Subcutaneous abdominal adipose tissue (tissue), 5 donors: ENCODE results near the gene MLLT3.

Experiments
- H3K27ac ChIP-seq: one replicate; pipeline ENCODE4 v1.7.0; 2013; ENCODE audit warnings: low read depth, mild to moderate bottlenecking, inconsistent platforms, low read length, moderate library complexity
- H3K27me3 ChIP-seq, 5 donors: one replicate each; pipeline ENCODE4 v1.7.0; 2013; ENCODE audit warnings: low read length in 5 of 5, inconsistent platforms in 1 of 5; ENCODE audit not compliant: control insufficient read depth in 5 of 5, insufficient read depth in 4 of 5
- H3K36me3 ChIP-seq, 5 donors: one replicate each; pipeline ENCODE4 v1.7.0; 2013; ENCODE audit warnings: low read length in 5 of 5; ENCODE audit not compliant: control insufficient read depth in 5 of 5, insufficient read depth in 5 of 5
- H3K4me1 ChIP-seq, 5 donors: one replicate each; pipeline ENCODE4 v1.7.0; 2013; ENCODE audit warnings: low read length in 5 of 5, mild to moderate bottlenecking in 3 of 5, moderate library complexity in 1 of 5; ENCODE audit not compliant: control insufficient read depth in 5 of 5, insufficient read depth in 5 of 5
- H3K4me3 ChIP-seq, 5 donors: one replicate each; pipeline ENCODE4 v1.7.0; 2013; ENCODE audit warnings: low read length in 5 of 5, low read depth in 1 of 5
- H3K9ac ChIP-seq, 5 donors: one replicate each; pipeline ENCODE4 v1.7.0; 2013; ENCODE audit warnings: low read length in 5 of 5, mild to moderate bottlenecking in 4 of 5, moderate library complexity in 3 of 5
- H3K9me3 ChIP-seq, 5 donors: one replicate each; pipeline ENCODE4 v1.7.0; 2013; ENCODE audit warnings: low read length in 5 of 5; ENCODE audit not compliant: control insufficient read depth in 5 of 5
- donor health status: healthy.
- donor health status: healthy.
- donor health status: healthy.
- donor health status: healthy.
- donor health status: healthy.

Gene MLLT3

DNA sequence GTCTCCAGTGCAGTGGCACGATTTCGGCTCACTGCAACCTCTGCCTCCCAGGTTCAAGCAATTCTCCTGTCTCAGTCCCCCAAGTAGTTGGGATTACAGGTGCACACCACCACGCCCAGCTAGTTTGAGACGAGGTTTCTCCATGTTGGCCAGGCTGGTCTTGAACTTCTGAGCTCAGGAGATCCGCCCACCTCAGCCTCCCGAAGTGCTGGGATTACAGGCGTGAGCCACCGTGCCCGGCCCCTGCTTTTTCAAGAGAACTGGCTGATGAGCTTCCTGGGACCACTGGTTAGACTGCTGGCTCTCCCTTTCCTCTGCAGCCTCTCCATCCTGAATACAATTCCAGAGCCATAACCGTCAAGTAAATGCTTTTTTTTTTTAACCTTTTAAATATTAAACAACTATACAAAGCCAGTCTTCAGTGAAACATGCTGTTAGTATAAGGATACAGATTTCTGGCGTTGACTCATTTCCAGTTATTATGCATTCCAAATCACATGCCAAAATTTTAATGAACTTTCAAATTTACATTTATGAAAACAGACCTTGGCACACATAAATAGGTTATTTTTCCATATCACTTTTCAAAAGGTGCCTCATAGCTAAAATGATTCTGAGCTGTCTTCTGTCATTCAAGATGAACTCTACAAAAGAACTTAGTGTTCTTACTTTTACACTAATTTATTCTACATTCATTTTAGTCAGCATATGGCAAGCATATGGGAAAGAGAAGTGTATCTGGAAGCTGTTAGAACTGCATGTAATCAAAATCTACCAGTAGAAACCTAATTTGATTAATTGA, 116.0 kb downstream of the MLLT3 start:
- Histone ChIP-seq H3K9me3 (no peaks in the 10 kb centered on the region), H3K27me3 (no peaks in the 10 kb centered on the region), H3K27ac (no peak overlapping the region), H3K9ac (no peak overlapping the region), H3K4me3 (no peak overlapping the region), H3K4me1 (peaks cover 0 to 8% (median 4%) of the 10 kb centered on the region in 5 donors), H3K36me3 (no peaks in the 10 kb centered on the region)

DNA sequence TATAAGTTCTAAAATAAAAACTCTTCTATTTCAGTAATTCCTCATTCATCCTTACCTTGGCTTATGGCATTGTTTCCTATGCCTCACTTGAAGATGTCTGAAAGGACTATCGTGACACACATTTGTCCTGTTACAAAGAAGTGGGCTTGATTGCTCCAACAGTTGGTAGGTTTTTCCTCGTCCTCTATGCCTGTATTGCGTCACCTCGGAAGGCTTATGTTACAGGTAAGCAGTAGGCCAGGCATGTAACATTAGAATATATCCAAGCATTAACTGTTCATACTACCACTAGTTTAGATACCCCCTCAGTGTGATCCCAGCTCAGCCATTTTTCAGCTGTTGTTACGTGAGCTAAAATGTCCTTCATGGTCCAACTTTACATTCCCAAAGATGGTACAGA, 116.7 kb downstream of the MLLT3 start:
- H3K36me3 ChIP-seq = no peaks in the 10 kb centered on the region
- H3K4me1 ChIP-seq = peaks cover 0 to 8% (median 4%) of the 10 kb centered on the region in 5 donors
- H3K9me3 ChIP-seq = no peaks in the 10 kb centered on the region
- no peak overlapping the region for H3K9ac ChIP-seq
- no peak overlapping the region for H3K27ac ChIP-seq
- H3K4me3 ChIP-seq = no peak overlapping the region
- no peaks in the 10 kb centered on the region for H3K27me3 ChIP-seq

DNA sequence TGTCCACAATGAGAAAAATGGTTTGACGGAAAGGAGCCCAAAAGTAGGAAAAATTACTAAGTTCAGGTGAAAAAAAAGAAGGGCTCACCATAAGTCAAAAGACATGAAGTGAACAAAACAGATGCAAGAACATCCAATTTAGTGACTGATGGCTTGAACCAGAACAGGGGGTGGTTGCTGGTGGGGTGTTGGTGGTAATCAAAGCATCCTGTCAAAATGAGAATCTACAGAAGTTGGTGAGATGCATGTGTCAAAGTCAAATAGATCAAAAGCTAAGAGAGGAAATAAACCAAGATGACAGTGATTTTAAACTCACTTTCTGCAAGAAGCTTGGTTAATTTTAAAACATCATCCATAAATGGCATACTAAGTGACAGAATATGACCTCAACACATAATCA, 117.4 kb downstream of the MLLT3 start:
- no peak overlapping the region for H3K4me3 ChIP-seq
- no peaks in the 10 kb centered on the region for H3K36me3 ChIP-seq
- no peak overlapping the region for H3K9ac ChIP-seq
- H3K27me3 ChIP-seq = no peaks in the 10 kb centered on the region
- no peaks in the 10 kb centered on the region for H3K9me3 ChIP-seq
- H3K4me1 ChIP-seq = peaks cover 0 to 8% (median 4%) of the 10 kb centered on the region in 5 donors
- H3K27ac ChIP-seq = no peak overlapping the region

DNA sequence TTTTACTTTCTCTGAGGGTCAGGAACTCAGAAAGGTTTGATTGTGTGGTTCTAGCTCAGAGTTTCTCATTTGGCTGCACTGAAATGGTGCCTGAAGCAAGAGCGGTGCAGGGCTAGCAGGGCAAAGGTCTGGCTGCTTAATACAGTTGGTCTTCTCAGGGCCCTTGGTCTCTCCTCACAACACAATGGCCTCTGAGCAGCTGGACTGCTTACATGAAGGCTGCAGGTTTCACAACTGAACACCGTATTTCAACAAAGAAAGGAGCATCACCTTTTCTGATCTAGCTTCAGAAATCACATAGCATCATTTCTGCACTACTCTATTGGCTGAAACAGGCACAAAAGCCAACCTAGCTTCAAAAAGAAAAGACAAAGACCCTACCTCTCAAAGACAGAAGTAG, 122.2 kb downstream of the MLLT3 start:
- Histone ChIP-seq H3K9ac (no peak overlapping the region), H3K4me1 (peaks cover 0 to 3% (median 0%) of the 10 kb centered on the region in 5 donors), H3K27me3 (no peaks in the 10 kb centered on the region), H3K4me3 (no peak overlapping the region), H3K36me3 (no peaks in the 10 kb centered on the region), H3K27ac (no peak overlapping the region), H3K9me3 (no peaks in the 10 kb centered on the region)

DNA sequence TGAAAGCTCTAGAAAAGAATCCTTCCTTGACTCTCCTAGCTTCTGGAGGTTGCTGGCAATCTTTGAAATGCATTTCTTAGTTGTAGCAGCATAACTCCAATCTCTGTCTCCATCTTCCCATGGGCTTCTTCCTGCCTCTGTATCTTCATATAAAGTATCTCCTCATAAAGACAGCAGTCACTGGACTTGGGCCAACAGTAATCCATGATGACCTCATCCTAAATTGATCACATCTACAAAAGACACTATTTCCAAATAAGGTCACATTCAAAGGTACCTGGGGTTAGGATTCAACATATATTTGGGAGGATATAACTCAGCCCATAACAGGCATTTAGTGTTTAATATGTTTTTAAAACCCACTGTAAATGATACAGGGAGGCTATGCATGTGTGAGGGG, 123.3 kb downstream of the MLLT3 start:
- no peak overlapping the region for H3K9ac ChIP-seq
- peaks cover 0 to 3% (median 0%) of the 10 kb centered on the region in 5 donors for H3K4me1 ChIP-seq
- H3K27ac ChIP-seq = no peak overlapping the region
- H3K36me3 ChIP-seq = no peaks in the 10 kb centered on the region
- no peaks in the 10 kb centered on the region for H3K27me3 ChIP-seq
- H3K9me3 ChIP-seq = no peaks in the 10 kb centered on the region
- H3K4me3 ChIP-seq = no peak overlapping the region

DNA sequence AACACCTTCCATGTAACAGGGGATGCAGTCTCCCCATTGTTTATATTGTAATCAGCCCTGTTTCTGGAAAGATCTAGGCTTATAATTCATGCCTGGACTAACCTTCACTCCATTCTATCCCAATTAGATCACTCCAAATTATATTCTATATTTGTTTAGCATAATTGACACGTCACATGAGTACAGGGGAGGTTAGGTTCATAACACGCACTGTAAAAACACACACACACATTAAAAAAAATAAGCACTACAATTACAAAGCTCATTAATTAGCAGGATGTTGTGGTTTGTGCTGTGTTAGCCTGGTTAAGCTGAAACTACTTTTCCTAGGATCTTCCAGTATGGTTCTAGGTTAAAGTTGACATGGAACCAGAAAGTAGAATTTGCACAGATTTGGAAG, 126.0 kb downstream of the MLLT3 start:
- H3K4me3 ChIP-seq = no peak overlapping the region
- no peaks in the 10 kb centered on the region for H3K36me3 ChIP-seq
- H3K9ac ChIP-seq = no peak overlapping the region
- peaks cover 0 to 3% (median 0%) of the 10 kb centered on the region in 5 donors for H3K4me1 ChIP-seq
- H3K27ac ChIP-seq = no peak overlapping the region
- no peaks in the 10 kb centered on the region for H3K9me3 ChIP-seq
- H3K27me3 ChIP-seq = no peaks in the 10 kb centered on the region

DNA sequence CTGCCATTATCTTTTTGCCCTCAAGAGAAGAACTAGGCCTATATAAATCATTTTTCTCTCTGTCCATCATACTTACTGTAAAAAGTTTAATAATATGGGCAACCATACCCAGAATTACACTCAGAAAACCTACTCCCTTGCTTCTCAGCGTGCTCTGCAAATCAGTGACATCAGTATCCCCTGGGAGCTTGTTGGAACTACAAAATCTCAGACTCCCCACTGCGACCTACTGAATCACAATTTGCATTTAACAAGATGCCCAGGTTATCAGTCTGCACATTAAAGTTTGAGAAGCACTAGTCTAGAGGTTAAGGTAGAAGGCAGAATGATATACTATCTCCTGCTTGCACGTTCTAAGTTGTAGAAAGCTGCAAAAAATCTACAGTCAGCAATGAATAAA, 127.2 kb downstream of the MLLT3 start:
- Histone ChIP-seq H3K4me1 (peaks cover 0 to 3% (median 0%) of the 10 kb centered on the region in 5 donors), H3K9me3 (no peaks in the 10 kb centered on the region), H3K36me3 (no peaks in the 10 kb centered on the region), H3K4me3 (no peak overlapping the region), H3K27ac (no peak overlapping the region), H3K27me3 (no peaks in the 10 kb centered on the region), H3K9ac (no peak overlapping the region)

DNA sequence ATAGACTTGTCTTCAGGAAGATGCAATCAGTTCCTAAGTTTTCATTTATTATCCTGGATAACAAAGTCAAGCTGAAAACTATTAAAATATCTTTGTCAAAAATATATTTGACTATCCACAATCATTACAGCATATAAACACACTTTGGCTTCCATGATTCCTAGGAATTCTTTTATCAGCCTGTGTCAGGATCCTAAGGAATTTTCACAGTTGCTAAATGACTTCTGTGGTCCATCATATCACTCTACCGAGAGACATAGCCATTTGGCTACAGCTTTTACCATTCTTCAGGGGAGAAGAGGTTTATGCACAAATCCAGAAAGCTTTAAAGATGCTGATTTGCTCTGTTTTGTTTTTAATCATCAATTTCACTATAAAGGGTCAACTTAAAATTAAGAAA, 128.3 kb downstream of the MLLT3 start:
- Histone ChIP-seq H3K36me3 (no peaks in the 10 kb centered on the region), H3K4me1 (peaks cover 0 to 3% (median 0%) of the 10 kb centered on the region in 5 donors), H3K9ac (no peak overlapping the region), H3K27ac (no peak overlapping the region), H3K27me3 (no peaks in the 10 kb centered on the region), H3K9me3 (no peaks in the 10 kb centered on the region), H3K4me3 (no peak overlapping the region)

DNA sequence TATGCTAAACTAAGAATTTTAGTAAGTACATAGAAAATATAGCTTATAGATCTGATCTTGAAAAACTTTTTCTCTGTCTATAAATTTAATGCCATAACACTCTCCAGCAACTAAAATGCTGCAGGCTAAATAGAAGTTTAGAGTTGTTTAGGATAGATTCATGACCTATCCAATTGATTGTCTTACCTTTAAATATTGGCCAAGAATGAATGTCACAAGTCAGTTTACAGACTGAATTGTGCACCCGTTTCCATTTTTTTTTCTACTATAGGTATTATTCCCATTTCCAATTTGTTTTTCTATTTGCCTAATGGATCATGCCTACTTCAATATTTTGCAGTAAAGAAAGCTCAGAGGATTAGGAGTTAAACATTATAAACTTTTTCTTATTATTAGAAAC, 129.5 kb downstream of the MLLT3 start:
- Histone ChIP-seq H3K27me3 (no peaks in the 10 kb centered on the region), H3K9ac (no peak overlapping the region), H3K4me3 (no peak overlapping the region), H3K4me1 (peaks cover 0 to 3% (median 0%) of the 10 kb centered on the region in 5 donors), H3K27ac (no peak overlapping the region), H3K36me3 (no peaks in the 10 kb centered on the region), H3K9me3 (no peaks in the 10 kb centered on the region)

DNA sequence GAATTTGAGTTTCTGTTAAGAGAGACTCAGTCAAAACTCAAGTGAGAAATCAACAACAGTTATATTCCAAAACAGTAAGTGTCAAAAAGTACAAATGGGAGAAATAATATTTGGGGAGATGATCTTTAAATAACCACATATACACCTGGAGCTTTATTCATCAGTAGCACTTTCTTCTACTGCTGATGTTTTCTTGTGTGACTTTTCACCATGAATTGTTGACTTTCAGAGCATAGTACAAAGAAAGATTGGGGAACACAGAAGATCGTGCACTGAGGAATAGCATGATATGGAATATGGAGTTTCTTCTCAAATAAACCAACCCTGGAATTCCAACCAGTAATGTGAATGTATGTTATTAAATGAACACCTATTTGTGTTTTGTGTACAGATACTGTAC, 130.7 kb downstream of the MLLT3 start:
- Histone ChIP-seq H3K9ac (no peak overlapping the region), H3K4me3 (no peak overlapping the region), H3K36me3 (no peaks in the 10 kb centered on the region), H3K27me3 (no peaks in the 10 kb centered on the region), H3K9me3 (no peaks in the 10 kb centered on the region), H3K27ac (no peak overlapping the region), H3K4me1 (peaks cover 0 to 3% (median 0%) of the 10 kb centered on the region in 5 donors)
